Measurements from ENCODE around the gene ID4. TPM values are rescaled to one million over a fixed set of nuclear protein-coding genes. Genes with fewer than 3 reads are reported as not detected.

Gene ID4
- total RNA-seq, 1 donor from 2014 or later = 6.3 TPM

DNA sequence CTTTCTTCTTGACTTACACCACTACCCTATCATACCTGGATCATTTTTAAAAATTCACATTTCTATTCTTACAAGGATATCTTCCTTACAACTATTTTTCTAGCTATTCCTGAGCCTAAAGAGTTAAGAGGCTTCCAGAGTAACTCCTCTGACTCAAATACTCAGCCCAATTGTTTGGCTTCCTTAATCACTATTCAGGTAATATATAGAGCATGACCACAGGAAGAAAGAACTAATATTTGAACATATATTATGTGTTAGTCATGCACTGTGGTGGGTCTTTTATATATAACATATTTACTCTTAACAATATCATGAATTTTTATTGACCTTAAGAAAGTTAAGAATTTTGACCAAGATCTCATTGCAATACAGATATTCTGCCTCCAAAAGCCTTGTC lies 42.0 kb upstream of the ID4 start:
- Mint-ChIP-seq H3K4me3 (ENCODE audit: unreplicated experiment) (no peak overlapping the region), H3K27me3 (ENCODE audit: unreplicated experiment) (no peaks in the 10 kb centered on the region), H3K4me1 (ENCODE audit: low read depth, unreplicated experiment) (no peaks in the 10 kb centered on the region), H3K36me3 (ENCODE audit: unreplicated experiment) (peaks cover 8% of the 10 kb centered on the region), H3K27ac (ENCODE audit: unreplicated experiment) (no peak overlapping the region), H3K9me3 (ENCODE audit: unreplicated experiment) (peaks cover 2% of the 10 kb centered on the region)
- TF ChIP-seq, protein P1, sequence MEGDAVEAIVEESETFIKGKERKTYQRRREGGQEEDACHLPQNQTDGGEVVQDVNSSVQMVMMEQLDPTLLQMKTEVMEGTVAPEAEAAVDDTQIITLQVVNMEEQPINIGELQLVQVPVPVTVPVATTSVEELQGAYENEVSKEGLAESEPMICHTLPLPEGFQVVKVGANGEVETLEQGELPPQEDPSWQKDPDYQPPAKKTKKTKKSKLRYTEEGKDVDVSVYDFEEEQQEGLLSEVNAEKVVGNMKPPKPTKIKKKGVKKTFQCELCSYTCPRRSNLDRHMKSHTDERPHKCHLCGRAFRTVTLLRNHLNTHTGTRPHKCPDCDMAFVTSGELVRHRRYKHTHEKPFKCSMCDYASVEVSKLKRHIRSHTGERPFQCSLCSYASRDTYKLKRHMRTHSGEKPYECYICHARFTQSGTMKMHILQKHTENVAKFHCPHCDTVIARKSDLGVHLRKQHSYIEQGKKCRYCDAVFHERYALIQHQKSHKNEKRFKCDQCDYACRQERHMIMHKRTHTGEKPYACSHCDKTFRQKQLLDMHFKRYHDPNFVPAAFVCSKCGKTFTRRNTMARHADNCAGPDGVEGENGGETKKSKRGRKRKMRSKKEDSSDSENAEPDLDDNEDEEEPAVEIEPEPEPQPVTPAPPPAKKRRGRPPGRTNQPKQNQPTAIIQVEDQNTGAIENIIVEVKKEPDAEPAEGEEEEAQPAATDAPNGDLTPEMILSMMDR (IDR thresholded peaks at IDR 0.05; ENCODE audit: partially characterized antibody, unreplicated experiment) = no peak
- DNase-seq = no peak

DNA sequence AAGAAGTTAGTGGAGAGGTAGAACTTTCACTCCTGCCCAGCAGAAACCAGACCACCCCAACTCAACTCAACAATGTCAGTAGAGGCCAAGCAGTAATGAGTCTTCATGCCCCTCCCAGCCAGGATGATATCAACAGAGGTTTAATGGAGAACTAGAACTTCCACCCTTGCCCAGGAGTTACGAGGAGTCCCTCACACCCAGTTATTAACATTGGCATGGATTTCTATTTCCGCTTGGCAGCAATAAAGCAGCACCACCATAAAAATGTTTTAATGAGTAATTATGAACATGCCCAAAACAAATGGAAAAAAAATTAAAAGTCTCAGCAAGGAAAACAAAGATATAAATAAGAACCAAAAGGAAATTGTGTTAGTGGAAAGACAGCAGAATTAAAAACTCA lies 40.7 kb upstream of the ID4 start:
- Mint-ChIP-seq H3K27me3 (ENCODE audit: unreplicated experiment) (no peaks in the 10 kb centered on the region), H3K4me1 (ENCODE audit: low read depth, unreplicated experiment) (no peaks in the 10 kb centered on the region), H3K27ac (ENCODE audit: unreplicated experiment) (no peak overlapping the region), H3K4me3 (ENCODE audit: unreplicated experiment) (no peak overlapping the region), H3K9me3 (ENCODE audit: unreplicated experiment) (peaks cover 2% of the 10 kb centered on the region), H3K36me3 (ENCODE audit: unreplicated experiment) (peaks cover 8% of the 10 kb centered on the region)
- no peak for DNase-seq
- TF ChIP-seq, protein P1 (IDR thresholded peaks at IDR 0.05; ENCODE audit: partially characterized antibody, unreplicated experiment) = no peak

DNA sequence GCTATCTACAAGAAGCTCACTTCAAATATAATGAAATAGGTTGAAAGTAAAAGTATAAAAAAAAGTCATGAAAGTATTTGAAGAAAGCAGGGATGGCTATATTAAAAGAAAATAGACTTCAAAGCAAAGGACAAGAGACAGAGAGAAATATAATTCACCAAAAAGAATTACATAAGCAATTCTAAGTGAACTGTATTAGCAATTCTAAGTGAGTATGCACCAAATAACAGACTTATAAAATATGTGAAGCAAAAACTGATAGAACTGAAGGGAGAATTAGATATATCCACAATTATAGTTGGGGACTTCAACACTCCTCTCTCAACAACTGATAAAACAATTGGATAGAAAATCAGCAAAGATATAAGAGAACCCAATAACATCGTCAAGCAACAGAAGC lies 38.8 kb upstream of the ID4 start:
- Mint-ChIP-seq H3K27me3 (ENCODE audit: unreplicated experiment) (no peaks in the 10 kb centered on the region), H3K9me3 (ENCODE audit: unreplicated experiment) (peaks cover 2% of the 10 kb centered on the region), H3K27ac (ENCODE audit: unreplicated experiment) (no peak overlapping the region), H3K36me3 (ENCODE audit: unreplicated experiment) (peaks cover 8% of the 10 kb centered on the region), H3K4me3 (ENCODE audit: unreplicated experiment) (no peak overlapping the region), H3K4me1 (ENCODE audit: low read depth, unreplicated experiment) (peaks cover 1% of the 10 kb centered on the region)
- no peak for DNase-seq
- TF ChIP-seq, protein P1 (IDR thresholded peaks at IDR 0.05; ENCODE audit: partially characterized antibody, unreplicated experiment) = no peak

DNA sequence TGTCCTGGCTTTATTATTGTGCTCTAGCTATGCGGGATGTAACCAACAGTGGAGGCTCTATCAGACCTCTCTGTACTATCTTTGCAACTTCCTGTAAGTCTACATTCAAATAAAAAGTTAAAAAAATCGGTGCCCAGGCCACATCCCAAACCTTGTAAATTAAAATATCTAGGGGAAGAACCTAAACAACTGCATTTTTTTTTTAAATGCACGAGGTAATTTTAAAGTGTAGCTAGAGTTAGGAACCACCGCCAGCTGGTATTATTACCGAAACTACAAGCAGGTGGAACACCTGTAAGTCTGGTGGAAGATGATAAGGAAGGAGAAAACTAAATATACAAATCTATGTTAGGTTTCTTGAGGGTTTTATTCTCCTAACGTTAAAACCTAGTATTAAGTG lies 34.5 kb upstream of the ID4 start:
- DNase-seq = no peak
- H3K4me1 Mint-ChIP-seq (ENCODE audit: low read depth, unreplicated experiment) = peaks cover 8% of the 10 kb centered on the region
- H3K27me3 Mint-ChIP-seq (ENCODE audit: unreplicated experiment) = peaks cover 2% of the 10 kb centered on the region
- TF ChIP-seq, protein P1 (IDR thresholded peaks at IDR 0.05; ENCODE audit: partially characterized antibody, unreplicated experiment) = no peak
- no peaks in the 10 kb centered on the region for H3K36me3 Mint-ChIP-seq (ENCODE audit: unreplicated experiment)
- no peak overlapping the region for H3K4me3 Mint-ChIP-seq (ENCODE audit: unreplicated experiment)
- peaks cover 2% of the 10 kb centered on the region for H3K9me3 Mint-ChIP-seq (ENCODE audit: unreplicated experiment)
- no peak overlapping the region for H3K27ac Mint-ChIP-seq (ENCODE audit: unreplicated experiment)

DNA sequence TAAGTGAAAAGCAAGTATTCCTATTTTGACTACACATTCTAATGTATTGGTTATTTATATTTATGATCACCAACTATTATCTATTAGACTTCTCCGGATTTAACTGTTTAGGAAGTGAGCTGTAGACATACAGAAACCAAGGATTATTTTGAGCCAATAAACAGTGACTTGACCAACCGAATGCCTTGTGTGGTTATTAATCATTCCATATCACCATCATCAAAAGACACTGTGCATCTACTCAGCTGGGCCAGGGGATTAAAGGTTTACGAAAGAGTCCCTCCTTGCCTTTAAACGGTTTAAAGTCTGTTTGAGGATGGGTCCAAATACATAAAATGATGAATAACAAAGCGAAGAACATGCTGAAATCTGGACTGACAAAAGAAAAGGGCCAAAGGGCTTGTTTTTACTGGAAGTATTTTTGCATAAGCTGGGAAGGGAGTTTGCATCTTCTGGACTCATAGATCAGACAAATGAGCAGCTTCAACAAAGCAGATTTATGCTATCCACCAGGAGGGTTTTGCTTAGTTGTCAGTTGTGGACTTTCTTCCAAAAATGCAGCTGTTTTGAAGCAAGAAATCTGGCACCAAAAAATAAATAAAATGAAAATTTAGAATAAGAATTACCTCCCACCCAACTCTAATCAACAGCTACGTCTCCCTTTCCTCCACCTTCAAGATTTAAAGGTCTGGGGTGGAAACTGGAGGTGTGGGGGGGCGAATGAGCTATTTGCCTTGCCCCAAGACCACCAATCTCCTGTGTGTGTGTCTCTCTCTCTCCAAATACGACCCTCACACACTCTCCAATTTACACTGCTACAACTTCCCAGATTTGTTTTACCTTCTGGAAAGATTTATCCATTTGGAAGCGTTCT lies 33.6 kb upstream of the ID4 start:
- peaks cover 2% of the 10 kb centered on the region for H3K27me3 Mint-ChIP-seq (ENCODE audit: unreplicated experiment)
- no peaks in the 10 kb centered on the region for H3K36me3 Mint-ChIP-seq (ENCODE audit: unreplicated experiment)
- peak overlapping the region; percentile 92 for H3K4me3 Mint-ChIP-seq (ENCODE audit: unreplicated experiment)
- H3K9me3 Mint-ChIP-seq (ENCODE audit: unreplicated experiment) = peaks cover 2% of the 10 kb centered on the region
- no peak overlapping the region for H3K27ac Mint-ChIP-seq (ENCODE audit: unreplicated experiment)
- peaks cover 8% of the 10 kb centered on the region for H3K4me1 Mint-ChIP-seq (ENCODE audit: low read depth, unreplicated experiment)
- DNase-seq = no peak
- TF ChIP-seq, protein P1 (IDR thresholded peaks at IDR 0.05; ENCODE audit: partially characterized antibody, unreplicated experiment) = no peak

Measured in glutamatergic neuron (in vitro differentiated cells).